GM23338 (cell line): ENCODE results near the gene WBP2NL. TPM values are rescaled to one million over a fixed set of nuclear protein-coding genes. Genes with fewer than 3 reads are reported as not detected.

Experiments
- ATAC-seq: fragments of 200-7000 bp; cut with Tn5 transposase; 3 replicates; pipeline ENCODE4 v1.9.1; 2020
- DNase-seq: peaks from one replicate; pipeline ENCODE4 v3.0.0-alpha.2; 2015; ENCODE audit warnings: low spot score
- H2AFZ ChIP-seq: fragments of 200-600 bp; sonication (generic); 2 replicates; pipeline ENCODE4 v1.8.0; 2016; ENCODE audit warnings: antibody characterized with exemption, mild to moderate bottlenecking, moderate library complexity
- H3F3A ChIP-seq: fragments of 200-600 bp; sonication (generic); replicated peaks from 2 replicates; pipeline ENCODE4 v1.8.0; 2017; ENCODE audit warnings: antibody characterized with exemption, mixed run types, low read depth
- H3K27ac ChIP-seq: fragments of 200-600 bp; sonication (generic); 2 replicates; pipeline ENCODE4 v1.6.1; 2016; ENCODE audit warnings: low read depth
- H3K27me3 ChIP-seq: fragments of 200-600 bp; sonication (generic); 2 replicates; pipeline ENCODE4 v1.8.0; 2016; ENCODE audit warnings: mild to moderate bottlenecking, mixed run types, moderate library complexity; ENCODE audit not compliant: insufficient read depth
- H3K36me3 ChIP-seq: fragments of 200-600 bp; sonication (generic); 2 replicates; pipeline ENCODE4 v1.8.0; 2016; ENCODE audit warnings: mild to moderate bottlenecking; ENCODE audit not compliant: insufficient read depth
- H3K4me1 ChIP-seq: fragments of 200-600 bp; sonication (generic); 2 replicates; pipeline ENCODE4 v1.8.0; 2016; ENCODE audit warnings: mild to moderate bottlenecking, moderate library complexity; ENCODE audit not compliant: insufficient read depth
- H3K4me2 ChIP-seq: fragments of 200-600 bp; sonication (generic); 2 replicates; pipeline ENCODE4 v1.7.1; 2017; ENCODE audit warnings: mixed run types
- H3K4me3 ChIP-seq: fragments of 200-600 bp; sonication (generic); 2 replicates; pipeline ENCODE4 v1.6.1; 2016; ENCODE audit warnings: mixed run types
- H3K79me2 ChIP-seq: fragments of 200-600 bp; sonication (generic); replicated peaks from 2 replicates; pipeline ENCODE4 v1.8.0; 2017; ENCODE audit warnings: mild to moderate bottlenecking; ENCODE audit not compliant: insufficient read depth
- H3K9me2 ChIP-seq: fragments of 200-600 bp; sonication (generic); 2 replicates; pipeline ENCODE4 v1.8.0; 2017; ENCODE audit not compliant: insufficient read depth
- H4K20me1 ChIP-seq: fragments of 200-600 bp; sonication (generic); replicated peaks from 2 replicates; pipeline ENCODE4 v1.8.0; 2017; ENCODE audit warnings: mild to moderate bottlenecking; ENCODE audit not compliant: insufficient read depth
- H3K27ac Mint-ChIP-seq: 2 replicates; pipeline ENCODE4 v1.8.0; 2020; ENCODE audit warnings: inconsistent platforms, mild to moderate bottlenecking, moderate library complexity, mixed read lengths
- H3K27me3 Mint-ChIP-seq: 3 replicates; pipeline ENCODE4 v1.8.0; 2022; ENCODE audit warnings: low read depth, mild to moderate bottlenecking, moderate library complexity, mixed read lengths, inconsistent platforms; ENCODE audit not compliant: insufficient read depth, poor library complexity
- H3K36me3 Mint-ChIP-seq: 3 replicates; pipeline ENCODE4 v1.8.0; 2021; ENCODE audit warnings: low read depth, mild to moderate bottlenecking, inconsistent platforms, moderate library complexity, mixed read lengths
- H3K4me1 Mint-ChIP-seq: 3 replicates; pipeline ENCODE4 v1.8.0; 2020; ENCODE audit warnings: mild to moderate bottlenecking, inconsistent platforms, mixed read lengths
- H3K4me3 Mint-ChIP-seq: 3 replicates; pipeline ENCODE4 v1.8.0; 2021; ENCODE audit warnings: moderate library complexity, mild to moderate bottlenecking, inconsistent platforms, mixed read lengths
- H3K9me3 Mint-ChIP-seq: 3 replicates; pipeline ENCODE4 v1.8.0; 2020; ENCODE audit warnings: moderate library complexity, mild to moderate bottlenecking, inconsistent platforms, mixed read lengths
- CREB1 ChIP-seq: fragments of 250-450 bp; sonication (Bioruptor Pico); IDR thresholded peaks from 2 replicates; pipeline ENCODE4 v1.5.0; 2020; ENCODE audit warnings: low read depth, mild to moderate bottlenecking, moderate library complexity
- EZH2 ChIP-seq: fragments of 200-600 bp; sonication (generic); IDR thresholded peaks from one replicate; pipeline ENCODE4 v1.8.0; 2017; ENCODE audit warnings: antibody characterized with exemption, mild to moderate bottlenecking, low read depth; ENCODE audit not compliant: unreplicated experiment
- EZH2phosphoT487 ChIP-seq: fragments of 200-600 bp; sonication (generic); IDR thresholded peaks from one replicate; pipeline ENCODE4 v1.8.1; 2018; ENCODE audit warnings: antibody characterized with exemption; ENCODE audit not compliant: unreplicated experiment
- JUNB ChIP-seq: IDR thresholded peaks from one replicate; pipeline ENCODE4 v1.6.1; 2016; ENCODE audit warnings: antibody characterized with exemption; ENCODE audit not compliant: unreplicated experiment
- NANOG ChIP-seq: IDR thresholded peaks from 2 replicates; pipeline ENCODE4 v1.6.1; 2016; ENCODE audit warnings: antibody characterized with exemption, borderline replicate concordance
- POLR2AphosphoS5 ChIP-seq: IDR thresholded peaks from 2 replicates; pipeline ENCODE4 v1.6.1; 2016; ENCODE audit warnings: antibody characterized with exemption, low read depth
- STAT1 ChIP-seq: IDR thresholded peaks from one replicate; pipeline ENCODE4 v1.6.1; 2016; ENCODE audit warnings: antibody characterized with exemption; ENCODE audit not compliant: unreplicated experiment
- ZNF114 ChIP-seq: fragments of 250-450 bp; sonication (Bioruptor Pico); IDR thresholded peaks from 2 replicates; pipeline ENCODE4 v1.5.0; 2020; ENCODE audit warnings: mild to moderate bottlenecking, moderate library complexity
- ZNF331 ChIP-seq: fragments of 250-450 bp; sonication (Bioruptor Pico); IDR thresholded peaks from 2 replicates; pipeline ENCODE4 v1.5.0; 2020; ENCODE audit warnings: low read depth, mild to moderate bottlenecking, moderate library complexity
- polyA plus RNA-seq: library from polyadenylated mRNA; unstranded; fragments of >200 nt; fragmentation: Nextera tagmentation; extraction: Ambion mirVana; gene quantifications from 2 replicates; pipeline ENCODE4 v1.2.1, GENCODE V29; 2016
- total RNA-seq: library from RNA; depleted of rRNA; stranded (reverse); fragments of >200 nt; shearing (Covaris generic); gene quantifications from 2 replicates; pipeline ENCODE4 v1.2.3, GENCODE V29; 2014
- TF ChIP-seq, protein P1 (sequence below): IDR thresholded peaks from one replicate; pipeline ENCODE4 v1.6.1; 2018; ENCODE audit warnings: antibody characterized with exemption; ENCODE audit not compliant: unreplicated experiment
- TF ChIP-seq, protein P2 (sequence below): fragments of 250-450 bp; sonication (Bioruptor Pico); IDR thresholded peaks from 2 replicates; pipeline ENCODE4 v1.5.0; 2020; ENCODE audit warnings: mild to moderate bottlenecking, moderate library complexity
- TF ChIP-seq, protein P3 (sequence below): IDR thresholded peaks from 2 replicates; pipeline ENCODE4 v1.6.1; 2016; ENCODE audit warnings: antibody characterized with exemption
- TF ChIP-seq, protein P4 (sequence below), 2 experiments: fragments of 200-600 bp in 1 of 2; sonication (generic) in 1 of 2; conservative IDR thresholded peaks; 2 replicates each; pipeline versions ENCODE4 v1.5.1 to v1.6.1; 2016 to 2017; ENCODE audit warnings: antibody characterized with exemption in 2 of 2, low read depth in 2 of 2, mild to moderate bottlenecking in 2 of 2, moderate library complexity in 1 of 2

The WBP2NL gene
- total and polyA plus RNA-seq, 2 experiments from 2014 or later, result 0.14 TPM; not detected in 1

DNA sequence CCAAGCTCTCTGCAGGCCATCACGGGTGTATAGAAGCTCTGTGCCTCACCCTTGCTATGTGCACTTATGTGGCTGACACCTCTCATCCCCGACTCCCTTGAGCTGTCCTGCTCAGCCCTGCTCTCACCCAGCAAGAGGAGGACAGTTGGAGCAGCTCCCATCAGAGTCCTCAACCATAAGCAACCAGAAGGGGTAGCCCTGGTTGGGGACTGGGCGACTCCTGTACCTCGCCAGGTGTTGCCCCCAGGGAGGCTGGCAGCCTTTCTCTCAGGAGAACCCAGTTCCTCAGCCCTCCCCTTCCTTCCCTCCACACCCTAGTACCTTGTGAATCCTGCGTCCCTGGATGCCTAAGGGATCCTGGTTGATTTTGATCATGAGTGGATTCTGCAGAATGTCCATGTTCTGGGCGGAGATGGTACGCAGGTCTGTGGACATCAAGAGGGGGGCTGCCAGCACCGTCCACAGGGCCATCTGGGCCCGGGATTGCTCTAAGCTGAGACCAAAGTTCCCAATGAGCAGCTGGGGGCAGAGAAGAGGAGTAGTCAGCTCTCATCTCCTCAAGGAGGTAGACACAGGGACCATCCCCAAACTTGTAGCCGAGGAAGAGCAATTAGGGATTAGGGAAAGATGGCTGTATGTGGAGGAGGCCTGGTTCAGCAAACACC is 64.0 kb downstream of the WBP2NL start:
- Mint-ChIP-seq H3K4me1 (peaks cover 13% of the 10 kb centered on the region), H3K4me3 (no peak overlapping the region), H3K27ac (no peak overlapping the region; the same call in 1 of the 2 replicates), H3K36me3 (peaks cover 75% of the 10 kb centered on the region), H3K27me3 (peaks cover 9% of the 10 kb centered on the region), H3K9me3 (peaks cover 14% of the 10 kb centered on the region)
- Histone ChIP-seq H3K9me2 (peaks cover 5% of the 10 kb centered on the region; the same call in 1 of the 2 replicates), H3F3A (no peaks in the 10 kb centered on the region), H3K79me2 (no peaks in the 10 kb centered on the region), H3K4me2 (no peak overlapping the region), H3K4me1 (peaks cover 9% of the 10 kb centered on the region), H2AFZ (no peak overlapping the region), H3K27ac (no peak overlapping the region), H3K27me3 (no peaks in the 10 kb centered on the region), H3K4me3 (no peak overlapping the region), H3K36me3 (peaks cover 3% of the 10 kb centered on the region; the same call in 1 of the 2 replicates), H4K20me1 (no peaks in the 10 kb centered on the region)
- DNase-seq (no peak), ATAC-seq (no peak)
- TF ChIP-seq, protein P1, sequence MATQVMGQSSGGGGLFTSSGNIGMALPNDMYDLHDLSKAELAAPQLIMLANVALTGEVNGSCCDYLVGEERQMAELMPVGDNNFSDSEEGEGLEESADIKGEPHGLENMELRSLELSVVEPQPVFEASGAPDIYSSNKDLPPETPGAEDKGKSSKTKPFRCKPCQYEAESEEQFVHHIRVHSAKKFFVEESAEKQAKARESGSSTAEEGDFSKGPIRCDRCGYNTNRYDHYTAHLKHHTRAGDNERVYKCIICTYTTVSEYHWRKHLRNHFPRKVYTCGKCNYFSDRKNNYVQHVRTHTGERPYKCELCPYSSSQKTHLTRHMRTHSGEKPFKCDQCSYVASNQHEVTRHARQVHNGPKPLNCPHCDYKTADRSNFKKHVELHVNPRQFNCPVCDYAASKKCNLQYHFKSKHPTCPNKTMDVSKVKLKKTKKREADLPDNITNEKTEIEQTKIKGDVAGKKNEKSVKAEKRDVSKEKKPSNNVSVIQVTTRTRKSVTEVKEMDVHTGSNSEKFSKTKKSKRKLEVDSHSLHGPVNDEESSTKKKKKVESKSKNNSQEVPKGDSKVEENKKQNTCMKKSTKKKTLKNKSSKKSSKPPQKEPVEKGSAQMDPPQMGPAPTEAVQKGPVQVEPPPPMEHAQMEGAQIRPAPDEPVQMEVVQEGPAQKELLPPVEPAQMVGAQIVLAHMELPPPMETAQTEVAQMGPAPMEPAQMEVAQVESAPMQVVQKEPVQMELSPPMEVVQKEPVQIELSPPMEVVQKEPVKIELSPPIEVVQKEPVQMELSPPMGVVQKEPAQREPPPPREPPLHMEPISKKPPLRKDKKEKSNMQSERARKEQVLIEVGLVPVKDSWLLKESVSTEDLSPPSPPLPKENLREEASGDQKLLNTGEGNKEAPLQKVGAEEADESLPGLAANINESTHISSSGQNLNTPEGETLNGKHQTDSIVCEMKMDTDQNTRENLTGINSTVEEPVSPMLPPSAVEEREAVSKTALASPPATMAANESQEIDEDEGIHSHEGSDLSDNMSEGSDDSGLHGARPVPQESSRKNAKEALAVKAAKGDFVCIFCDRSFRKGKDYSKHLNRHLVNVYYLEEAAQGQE, result no peak
- TF ChIP-seq EZH2phosphoT487 (no peak), POLR2AphosphoS5 (no peak), EZH2 (no peak), ZNF114 (CRISPR knock-in tag) (no peak), ZNF331 (CRISPR knock-in tag) (no peak), CREB1 (no peak), JUNB (no peak), NANOG (no peak), STAT1 (no peak)
- TF ChIP-seq, protein P2, sequence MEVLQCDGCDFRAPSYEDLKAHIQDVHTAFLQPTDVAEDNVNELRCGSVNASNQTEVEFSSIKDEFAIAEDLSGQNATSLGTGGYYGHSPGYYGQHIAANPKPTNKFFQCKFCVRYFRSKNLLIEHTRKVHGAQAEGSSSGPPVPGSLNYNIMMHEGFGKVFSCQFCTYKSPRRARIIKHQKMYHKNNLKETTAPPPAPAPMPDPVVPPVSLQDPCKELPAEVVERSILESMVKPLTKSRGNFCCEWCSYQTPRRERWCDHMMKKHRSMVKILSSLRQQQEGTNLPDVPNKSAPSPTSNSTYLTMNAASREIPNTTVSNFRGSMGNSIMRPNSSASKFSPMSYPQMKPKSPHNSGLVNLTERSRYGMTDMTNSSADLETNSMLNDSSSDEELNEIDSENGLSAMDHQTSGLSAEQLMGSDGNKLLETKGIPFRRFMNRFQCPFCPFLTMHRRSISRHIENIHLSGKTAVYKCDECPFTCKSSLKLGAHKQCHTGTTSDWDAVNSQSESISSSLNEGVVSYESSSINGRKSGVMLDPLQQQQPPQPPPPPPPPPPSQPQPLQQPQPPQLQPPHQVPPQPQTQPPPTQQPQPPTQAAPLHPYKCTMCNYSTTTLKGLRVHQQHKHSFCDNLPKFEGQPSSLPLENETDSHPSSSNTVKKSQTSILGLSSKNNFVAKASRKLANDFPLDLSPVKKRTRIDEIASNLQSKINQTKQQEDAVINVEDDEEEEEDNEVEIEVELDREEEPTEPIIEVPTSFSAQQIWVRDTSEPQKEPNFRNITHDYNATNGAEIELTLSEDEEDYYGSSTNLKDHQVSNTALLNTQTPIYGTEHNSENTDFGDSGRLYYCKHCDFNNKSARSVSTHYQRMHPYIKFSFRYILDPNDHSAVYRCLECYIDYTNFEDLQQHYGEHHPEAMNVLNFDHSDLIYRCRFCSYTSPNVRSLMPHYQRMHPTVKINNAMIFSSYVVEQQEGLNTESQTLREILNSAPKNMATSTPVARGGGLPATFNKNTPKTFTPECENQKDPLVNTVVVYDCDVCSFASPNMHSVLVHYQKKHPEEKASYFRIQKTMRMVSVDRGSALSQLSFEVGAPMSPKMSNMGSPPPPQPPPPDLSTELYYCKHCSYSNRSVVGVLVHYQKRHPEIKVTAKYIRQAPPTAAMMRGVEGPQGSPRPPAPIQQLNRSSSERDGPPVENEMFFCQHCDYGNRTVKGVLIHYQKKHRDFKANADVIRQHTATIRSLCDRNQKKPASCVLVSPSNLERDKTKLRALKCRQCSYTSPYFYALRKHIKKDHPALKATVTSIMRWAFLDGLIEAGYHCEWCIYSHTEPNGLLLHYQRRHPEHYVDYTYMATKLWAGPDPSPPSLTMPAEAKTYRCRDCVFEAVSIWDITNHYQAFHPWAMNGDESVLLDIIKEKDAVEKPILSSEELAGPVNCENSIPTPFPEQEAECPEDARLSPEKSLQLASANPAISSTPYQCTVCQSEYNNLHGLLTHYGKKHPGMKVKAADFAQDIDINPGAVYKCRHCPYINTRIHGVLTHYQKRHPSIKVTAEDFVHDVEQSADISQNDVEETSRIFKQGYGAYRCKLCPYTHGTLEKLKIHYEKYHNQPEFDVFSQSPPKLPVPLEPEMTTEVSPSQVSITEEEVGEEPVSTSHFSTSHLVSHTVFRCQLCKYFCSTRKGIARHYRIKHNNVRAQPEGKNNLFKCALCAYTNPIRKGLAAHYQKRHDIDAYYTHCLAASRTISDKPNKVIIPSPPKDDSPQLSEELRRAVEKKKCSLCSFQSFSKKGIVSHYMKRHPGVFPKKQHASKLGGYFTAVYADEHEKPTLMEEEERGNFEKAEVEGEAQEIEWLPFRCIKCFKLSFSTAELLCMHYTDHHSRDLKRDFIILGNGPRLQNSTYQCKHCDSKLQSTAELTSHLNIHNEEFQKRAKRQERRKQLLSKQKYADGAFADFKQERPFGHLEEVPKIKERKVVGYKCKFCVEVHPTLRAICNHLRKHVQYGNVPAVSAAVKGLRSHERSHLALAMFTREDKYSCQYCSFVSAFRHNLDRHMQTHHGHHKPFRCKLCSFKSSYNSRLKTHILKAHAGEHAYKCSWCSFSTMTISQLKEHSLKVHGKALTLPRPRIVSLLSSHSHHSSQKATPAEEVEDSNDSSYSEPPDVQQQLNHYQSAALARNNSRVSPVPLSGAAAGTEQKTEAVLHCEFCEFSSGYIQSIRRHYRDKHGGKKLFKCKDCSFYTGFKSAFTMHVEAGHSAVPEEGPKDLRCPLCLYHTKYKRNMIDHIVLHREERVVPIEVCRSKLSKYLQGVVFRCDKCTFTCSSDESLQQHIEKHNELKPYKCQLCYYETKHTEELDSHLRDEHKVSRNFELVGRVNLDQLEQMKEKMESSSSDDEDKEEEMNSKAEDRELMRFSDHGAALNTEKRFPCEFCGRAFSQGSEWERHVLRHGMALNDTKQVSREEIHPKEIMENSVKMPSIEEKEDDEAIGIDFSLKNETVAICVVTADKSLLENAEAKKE (CRISPR knock-in tag), result no peak
- TF ChIP-seq, protein P3, sequence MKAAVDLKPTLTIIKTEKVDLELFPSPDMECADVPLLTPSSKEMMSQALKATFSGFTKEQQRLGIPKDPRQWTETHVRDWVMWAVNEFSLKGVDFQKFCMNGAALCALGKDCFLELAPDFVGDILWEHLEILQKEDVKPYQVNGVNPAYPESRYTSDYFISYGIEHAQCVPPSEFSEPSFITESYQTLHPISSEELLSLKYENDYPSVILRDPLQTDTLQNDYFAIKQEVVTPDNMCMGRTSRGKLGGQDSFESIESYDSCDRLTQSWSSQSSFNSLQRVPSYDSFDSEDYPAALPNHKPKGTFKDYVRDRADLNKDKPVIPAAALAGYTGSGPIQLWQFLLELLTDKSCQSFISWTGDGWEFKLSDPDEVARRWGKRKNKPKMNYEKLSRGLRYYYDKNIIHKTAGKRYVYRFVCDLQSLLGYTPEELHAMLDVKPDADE, result no peak
- TF ChIP-seq, protein P4, sequence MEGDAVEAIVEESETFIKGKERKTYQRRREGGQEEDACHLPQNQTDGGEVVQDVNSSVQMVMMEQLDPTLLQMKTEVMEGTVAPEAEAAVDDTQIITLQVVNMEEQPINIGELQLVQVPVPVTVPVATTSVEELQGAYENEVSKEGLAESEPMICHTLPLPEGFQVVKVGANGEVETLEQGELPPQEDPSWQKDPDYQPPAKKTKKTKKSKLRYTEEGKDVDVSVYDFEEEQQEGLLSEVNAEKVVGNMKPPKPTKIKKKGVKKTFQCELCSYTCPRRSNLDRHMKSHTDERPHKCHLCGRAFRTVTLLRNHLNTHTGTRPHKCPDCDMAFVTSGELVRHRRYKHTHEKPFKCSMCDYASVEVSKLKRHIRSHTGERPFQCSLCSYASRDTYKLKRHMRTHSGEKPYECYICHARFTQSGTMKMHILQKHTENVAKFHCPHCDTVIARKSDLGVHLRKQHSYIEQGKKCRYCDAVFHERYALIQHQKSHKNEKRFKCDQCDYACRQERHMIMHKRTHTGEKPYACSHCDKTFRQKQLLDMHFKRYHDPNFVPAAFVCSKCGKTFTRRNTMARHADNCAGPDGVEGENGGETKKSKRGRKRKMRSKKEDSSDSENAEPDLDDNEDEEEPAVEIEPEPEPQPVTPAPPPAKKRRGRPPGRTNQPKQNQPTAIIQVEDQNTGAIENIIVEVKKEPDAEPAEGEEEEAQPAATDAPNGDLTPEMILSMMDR (conservative IDR thresholded peaks at IDR 0.05; ENCODE audit: low read depth in 2 of 2), result no peak
